ENCODE data around the gene DUSP22. TPM values are rescaled to one million over a fixed set of nuclear protein-coding genes. Genes with fewer than 3 reads are reported as not detected.

The DUSP22 gene
- total RNA-seq, 2 donors from 2014 or later, result 13.8 to 34.8 TPM

GRCh38 chr6:346386-347030 lies 54.2 kb downstream of the DUSP22 start:
- 68 to 78% methylated on average over 10 of the region's 10 CpGs for WGBS, 2 donors
- H3K27ac ChIP-seq, result no peak overlapping the region
- H3K9me3 ChIP-seq, result no peaks in the 10 kb centered on the region
- intact Hi-C loops (cut with DNase I), result no loop called here
- no peak overlapping the region for H3K4me3 ChIP-seq
- no peaks in the 10 kb centered on the region for H3K4me1 ChIP-seq
- TF ChIP-seq CTCF (IDR thresholded peaks at IDR 0.05) (no peak), POLR2A (IDR thresholded peaks at IDR 0.05) (no peak)
- DNase-seq, result no peak
- no peaks in the 10 kb centered on the region for H3K27me3 ChIP-seq
- peaks cover 0 to 2% of the 10 kb centered on the region in 2 donors for H3K36me3 ChIP-seq (replicated peaks in 1 of 2; ENCODE audit: insufficient read depth in 1 of 2, low read depth in 2 of 2)
- ATAC-seq, result no peak

GRCh38 chr6:347232-347631 lies 54.9 kb downstream of the DUSP22 start:
- H3K27me3 ChIP-seq, result no peaks in the 10 kb centered on the region
- intact Hi-C loops (cut with DNase I), result no loop called here
- peaks cover 0 to 2% of the 10 kb centered on the region in 2 donors for H3K36me3 ChIP-seq (replicated peaks in 1 of 2; ENCODE audit: insufficient read depth in 1 of 2, low read depth in 2 of 2)
- ATAC-seq (no peak), DNase-seq (no peak)
- no peak overlapping the region for H3K27ac ChIP-seq
- WGBS, 2 donors, result 76 to 81% methylated on average over 4 of the region's 4 CpGs
- H3K4me3 ChIP-seq, result no peak overlapping the region
- H3K4me1 ChIP-seq, result no peaks in the 10 kb centered on the region
- TF ChIP-seq CTCF (IDR thresholded peaks at IDR 0.05), result no peak
- no peak for TF ChIP-seq POLR2A (IDR thresholded peaks at IDR 0.05)
- no peaks in the 10 kb centered on the region for H3K9me3 ChIP-seq

- H3K9me3 ChIP-seq, result no peaks in the 10 kb centered on the region
- 85 to 86% methylated on average over 27 of the region's 27 CpGs for WGBS, 2 donors
- DNase-seq (no peak), ATAC-seq (no peak)
- peaks cover 0 to 2% of the 10 kb centered on the region in 2 donors for H3K36me3 ChIP-seq (replicated peaks in 1 of 2; ENCODE audit: insufficient read depth in 1 of 2, low read depth in 2 of 2)
- TF ChIP-seq POLR2A (IDR thresholded peaks at IDR 0.05), result no peak
- TF ChIP-seq CTCF (IDR thresholded peaks at IDR 0.05), result no peak
- intact Hi-C loops (cut with DNase I), result no loop called here
- no peak overlapping the region for H3K27ac ChIP-seq
- H3K27me3 ChIP-seq, result no peaks in the 10 kb centered on the region
- no peak overlapping the region for H3K4me3 ChIP-seq
- no peaks in the 10 kb centered on the region for H3K4me1 ChIP-seq
These were observed 55.9 kb downstream of the DUSP22 start for GRCh38 chr6:347951-348859.

GRCh38 chr6:348860-349396 lies 56.6 kb downstream of the DUSP22 start:
- Histone ChIP-seq H3K27ac (no peak overlapping the region), H3K27me3 (no peaks in the 10 kb centered on the region), H3K4me1 (no peaks in the 10 kb centered on the region), H3K9me3 (no peaks in the 10 kb centered on the region), H3K4me3 (no peak overlapping the region), H3K36me3 (replicated peaks in 1 of 2; ENCODE audit: insufficient read depth in 1 of 2, low read depth in 2 of 2) (peaks cover 0 to 2% of the 10 kb centered on the region in 2 donors)
- intact Hi-C loops (cut with DNase I), result no loop called here
- DNase-seq, result no peak
- TF ChIP-seq POLR2A (IDR thresholded peaks at IDR 0.05), result no peak
- TF ChIP-seq CTCF (IDR thresholded peaks at IDR 0.05), result no peak
- no peak for ATAC-seq
- WGBS, 2 donors, result 82 to 89% methylated on average over 21 of the region's 21 CpGs
